Esophagus squamous epithelium (tissue), 5 donors: ENCODE measurements around the gene DSTYK. TPM values are rescaled to one million over a fixed set of nuclear protein-coding genes. Genes with fewer than 3 reads are reported as not detected.

ENCODE experiments used
- DNase-seq: peaks from one replicate; lab custom pipeline; 2025; lab: John Stamatoyannopoulos, UW
- H3K27ac ChIP-seq, 4 donors: fragments of 200-600 bp; sonication (generic); one replicate each; pipeline ENCODE4 v1.5.1; 2016 to 2019; ENCODE audit warnings: mild to moderate bottlenecking in 1 of 4
- H3K27me3 ChIP-seq, 4 donors: fragments of 200-600 bp; sonication (generic); 1 replicate in 3 of 4; 2 replicates in 1 of 4; pipeline versions ENCODE4 v1.5.1 to v1.6.0; 2017 to 2021; ENCODE audit warnings: antibody characterized with exemption in 1 of 4
- H3K36me3 ChIP-seq, 3 donors: fragments of 200-600 bp; sonication (generic); one replicate each; pipeline ENCODE4 v1.5.1; 2016 to 2019
- H3K4me1 ChIP-seq, 3 donors: fragments of 200-600 bp; sonication (generic); one replicate each; pipeline ENCODE4 v1.5.1; 2017 to 2019
- H3K4me3 ChIP-seq, 4 donors: fragments of 200-600 bp; sonication (generic); 1 replicate in 3 of 4; 2 replicates in 1 of 4; pipeline ENCODE4 v1.5.1; 2016 to 2019; ENCODE audit warnings: mild to moderate bottlenecking in 2 of 4, moderate library complexity in 1 of 4
- H3K9me3 ChIP-seq, 3 donors: fragments of 200-600 bp; sonication (generic); one replicate each; pipeline ENCODE4 v1.5.1; 2016 to 2019
- POLR2A ChIP-seq, 4 donors: fragments of 450-650 bp; IDR thresholded peaks; one replicate each; pipeline ENCODE4 v1.6.1; 2017; ENCODE audit warnings: antibody characterized with exemption in 4 of 4, mild to moderate bottlenecking in 4 of 4, moderate library complexity in 3 of 4
- WGBS, 2 donors: methylation state at CpG; one replicate each; pipeline ENCODE4 v1.1.5; 2018; 5-methylcytosine and 5-hydroxymethylcytosine counted together
- intact Hi-C: fragments of 100-400 bp; cut with DNase I; formaldehyde crosslinking; loops from one replicate; pipeline ENCODE4 v1.15.0; 2022
- total RNA-seq, 4 donors: library from RNA; depleted of rRNA; stranded (reverse); fragments of >200 nt; gene quantifications; one replicate each; pipeline ENCODE4 v1.1.0, GENCODE V29; 2016
- TF ChIP-seq, protein P1 (sequence below), 6 experiments: fragments of 450-650 bp in 4 of 6; fragments of 200-600 bp in 2 of 6; sonication (generic) in 2 of 6; IDR thresholded peaks; one replicate each; pipeline ENCODE4 v1.5.1; 2016 to 2019; ENCODE audit warnings: antibody characterized with exemption in 6 of 6, mild to moderate bottlenecking in 4 of 6, moderate library complexity in 4 of 6
- donor health status: DM: yes; HTN: yes; CAD: no.

DSTYK gene
- total RNA-seq, 4 donors from 2014 or later = 6.5 to 10.9 (median 6.9) TPM

DNA sequence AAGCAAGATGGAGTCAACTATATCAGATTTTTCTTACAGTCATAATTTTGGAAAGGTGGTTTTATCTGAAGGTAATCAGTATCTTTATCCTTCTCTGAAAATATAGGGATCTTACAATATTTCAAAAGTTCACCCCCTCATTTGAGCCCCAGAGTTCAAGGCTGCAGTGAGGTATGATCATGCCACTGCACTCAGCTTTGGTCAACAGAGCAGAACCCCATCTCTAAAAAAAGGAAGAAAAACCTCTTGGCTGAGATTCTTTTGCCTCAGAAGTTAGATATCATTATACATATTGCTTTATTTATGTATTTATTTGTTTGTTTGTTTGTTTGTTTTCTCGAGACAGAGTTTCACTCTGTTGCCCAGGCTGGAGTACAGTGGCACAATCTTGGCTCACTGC, 78.2 kb downstream of the DSTYK start:
- 25 to 45% methylated on average over 1 of the region's 1 CpG for WGBS, 2 donors
- Histone ChIP-seq H3K27ac (no peak overlapping the region), H3K4me1 (no peaks in the 10 kb centered on the region), H3K9me3 (no peaks in the 10 kb centered on the region), H3K4me3 (no peak overlapping the region), H3K36me3 (no peaks in the 10 kb centered on the region), H3K27me3 (no peaks in the 10 kb centered on the region)
- TF ChIP-seq, protein P1, sequence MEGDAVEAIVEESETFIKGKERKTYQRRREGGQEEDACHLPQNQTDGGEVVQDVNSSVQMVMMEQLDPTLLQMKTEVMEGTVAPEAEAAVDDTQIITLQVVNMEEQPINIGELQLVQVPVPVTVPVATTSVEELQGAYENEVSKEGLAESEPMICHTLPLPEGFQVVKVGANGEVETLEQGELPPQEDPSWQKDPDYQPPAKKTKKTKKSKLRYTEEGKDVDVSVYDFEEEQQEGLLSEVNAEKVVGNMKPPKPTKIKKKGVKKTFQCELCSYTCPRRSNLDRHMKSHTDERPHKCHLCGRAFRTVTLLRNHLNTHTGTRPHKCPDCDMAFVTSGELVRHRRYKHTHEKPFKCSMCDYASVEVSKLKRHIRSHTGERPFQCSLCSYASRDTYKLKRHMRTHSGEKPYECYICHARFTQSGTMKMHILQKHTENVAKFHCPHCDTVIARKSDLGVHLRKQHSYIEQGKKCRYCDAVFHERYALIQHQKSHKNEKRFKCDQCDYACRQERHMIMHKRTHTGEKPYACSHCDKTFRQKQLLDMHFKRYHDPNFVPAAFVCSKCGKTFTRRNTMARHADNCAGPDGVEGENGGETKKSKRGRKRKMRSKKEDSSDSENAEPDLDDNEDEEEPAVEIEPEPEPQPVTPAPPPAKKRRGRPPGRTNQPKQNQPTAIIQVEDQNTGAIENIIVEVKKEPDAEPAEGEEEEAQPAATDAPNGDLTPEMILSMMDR (IDR thresholded peaks at IDR 0.05) = no peak
- no peak for TF ChIP-seq POLR2A (IDR thresholded peaks at IDR 0.05)
- intact Hi-C loops = no loop called here
- DNase-seq = no peak

DNA sequence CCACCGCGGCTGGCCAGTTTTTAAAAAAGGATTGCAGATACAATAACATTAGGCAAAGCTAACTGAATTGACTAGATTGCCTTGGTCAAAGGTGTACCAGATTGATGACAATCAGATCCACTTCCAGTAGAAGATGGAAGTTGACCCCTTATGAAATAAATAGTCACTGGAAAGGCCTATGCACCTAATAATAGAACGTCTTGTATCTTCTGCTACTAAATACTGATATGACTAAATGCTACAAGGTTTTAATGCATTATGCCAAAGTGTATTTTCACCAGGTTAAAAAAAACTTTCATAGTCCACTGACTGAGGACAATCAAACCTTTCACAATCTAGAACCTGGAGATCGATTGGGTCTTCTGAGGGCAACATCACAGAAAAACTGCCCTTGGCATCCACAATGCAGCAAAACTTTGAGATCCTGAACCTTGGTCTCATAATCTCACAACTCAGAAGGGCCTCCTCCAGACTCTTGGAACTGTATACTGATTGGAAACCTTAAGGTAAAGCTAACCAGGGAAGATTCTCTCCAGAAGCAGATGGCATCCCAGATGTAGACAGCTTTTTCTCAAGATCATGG, 82.0 kb downstream of the DSTYK start:
- H3K4me3 ChIP-seq = no peak overlapping the region
- intact Hi-C loops = no loop called here
- H3K27me3 ChIP-seq = no peaks in the 10 kb centered on the region
- TF ChIP-seq, protein P1 (IDR thresholded peaks at IDR 0.05) = no peak
- TF ChIP-seq POLR2A (IDR thresholded peaks at IDR 0.05) = no peak
- no peaks in the 10 kb centered on the region for H3K4me1 ChIP-seq
- H3K27ac ChIP-seq = no peak overlapping the region
- H3K9me3 ChIP-seq = no peaks in the 10 kb centered on the region
- no peaks in the 10 kb centered on the region for H3K36me3 ChIP-seq
- WGBS, 2 donors = 76 to 90% methylated on average over 4 of the region's 4 CpGs
- DNase-seq = no peak

DNA sequence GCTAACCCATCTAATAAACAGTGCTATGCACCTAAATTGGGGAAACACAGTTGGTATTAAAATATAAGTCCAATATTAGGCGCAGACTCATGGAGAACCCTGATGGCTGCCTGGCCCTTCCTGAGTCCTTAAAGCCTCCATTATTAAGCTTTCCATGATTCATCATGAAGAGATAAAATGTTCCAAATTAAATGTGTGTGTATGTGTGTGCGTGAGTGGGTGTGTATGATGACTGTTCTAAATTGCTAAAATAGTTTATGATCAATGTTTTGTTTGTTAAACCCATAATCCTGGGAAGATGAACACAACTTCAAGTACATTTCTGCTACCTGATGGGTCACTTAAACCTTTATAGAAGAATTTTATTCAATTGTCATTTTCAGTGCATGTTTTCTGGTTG, 83.5 kb downstream of the DSTYK start:
- intact Hi-C loops = no loop called here
- no peak for TF ChIP-seq POLR2A (IDR thresholded peaks at IDR 0.05)
- TF ChIP-seq, protein P1 (IDR thresholded peaks at IDR 0.05) = no peak
- H3K4me3 ChIP-seq = no peak overlapping the region
- no peaks in the 10 kb centered on the region for H3K9me3 ChIP-seq
- WGBS, 2 donors = 72 to 77% methylated on average over 2 of the region's 2 CpGs
- no peak for DNase-seq
- peaks cover 0 to 1% (median under 1%) of the 10 kb centered on the region in 3 donors for H3K4me1 ChIP-seq
- no peaks in the 10 kb centered on the region for H3K36me3 ChIP-seq
- H3K27me3 ChIP-seq = no peaks in the 10 kb centered on the region
- H3K27ac ChIP-seq = no peak overlapping the region

DNA sequence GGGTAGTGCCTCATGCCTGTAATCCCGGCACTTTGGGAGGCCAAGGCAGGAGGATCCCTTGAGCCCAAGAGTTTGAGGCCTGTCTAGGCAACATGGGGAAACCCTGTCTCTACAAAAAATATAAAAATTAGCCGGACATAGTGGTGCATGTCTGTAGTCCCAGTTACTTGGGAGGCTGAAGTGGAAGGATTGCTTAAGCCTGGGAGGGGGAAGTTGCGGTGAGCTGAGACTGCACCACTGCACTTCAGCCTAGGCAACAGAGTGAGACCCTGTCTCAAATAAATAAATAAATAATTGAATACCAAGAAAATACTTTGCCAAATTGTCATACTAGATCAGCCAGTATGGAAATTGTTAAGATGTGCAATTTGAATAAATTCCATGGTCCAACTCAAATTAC, 83.9 kb downstream of the DSTYK start:
- H3K27ac ChIP-seq = no peak overlapping the region
- no peak for TF ChIP-seq POLR2A (IDR thresholded peaks at IDR 0.05)
- TF ChIP-seq, protein P1 (IDR thresholded peaks at IDR 0.05) = no peak
- no peaks in the 10 kb centered on the region for H3K27me3 ChIP-seq
- WGBS, 2 donors = 77 to 78% methylated on average over 3 of the region's 3 CpGs
- no peaks in the 10 kb centered on the region for H3K9me3 ChIP-seq
- no peak for DNase-seq
- no peaks in the 10 kb centered on the region for H3K36me3 ChIP-seq
- intact Hi-C loops = no loop called here
- peaks cover 0 to 5% (median 4%) of the 10 kb centered on the region in 3 donors for H3K4me1 ChIP-seq
- H3K4me3 ChIP-seq = no peak overlapping the region

DNA sequence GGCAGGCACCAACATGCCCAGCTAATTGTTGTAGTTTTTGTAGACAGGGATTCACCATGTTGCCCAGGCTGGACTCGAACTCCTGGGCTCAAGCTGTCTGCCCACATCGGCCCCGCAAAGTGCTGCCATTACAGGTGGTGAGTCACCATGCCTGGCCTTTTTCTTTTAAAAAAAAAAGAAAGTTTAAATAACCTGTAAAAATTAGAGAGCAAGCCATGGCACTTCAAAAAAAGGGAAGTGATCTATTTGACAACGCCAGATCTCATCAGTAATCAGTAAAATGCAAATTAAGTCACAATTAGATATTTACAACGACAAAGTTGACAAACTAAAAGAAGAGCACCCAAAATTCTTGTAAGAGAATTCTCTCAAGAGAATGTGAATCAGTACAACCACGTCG, 86.8 kb downstream of the DSTYK start:
- WGBS, 2 donors = 65 to 79% methylated on average over 5 to 6 of the region's 7 CpGs
- TF ChIP-seq, protein P1 (IDR thresholded peaks at IDR 0.05) = no peak
- TF ChIP-seq POLR2A (IDR thresholded peaks at IDR 0.05) = no peak

More for the DNA sequence above, 86.8 kb downstream of the DSTYK start:
- no peak for DNase-seq
- intact Hi-C loops = no loop called here
- H3K9me3 ChIP-seq = no peaks in the 10 kb centered on the region
- peaks cover 14 to 25% (median 16%) of the 10 kb centered on the region in 3 donors for H3K4me1 ChIP-seq
- H3K4me3 ChIP-seq = no peak overlapping the region
- H3K36me3 ChIP-seq = no peaks in the 10 kb centered on the region
- H3K27ac ChIP-seq = no peak overlapping the region
- no peaks in the 10 kb centered on the region for H3K27me3 ChIP-seq
